ENCODE data around the gene ZNF584.

DNA sequence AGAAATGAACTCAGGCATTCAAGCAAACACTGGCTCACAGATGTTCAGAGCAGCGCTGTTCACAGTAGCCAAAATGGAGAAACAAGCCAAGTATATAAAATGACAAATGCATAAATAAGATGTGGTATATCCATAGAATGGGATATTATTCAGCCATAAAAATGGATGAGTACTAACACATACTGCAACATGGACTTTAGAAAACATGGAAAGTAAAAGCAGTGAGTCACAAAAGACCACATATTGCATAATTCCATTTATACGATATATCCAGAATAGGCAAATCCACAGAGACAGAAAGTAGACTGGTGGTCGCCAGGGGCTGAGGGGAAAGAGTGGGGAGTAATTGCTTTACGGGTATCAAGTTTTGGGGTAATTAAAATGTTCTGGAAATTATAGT lies 34.2 kb upstream of the ZNF584 start:
- TF ChIP-seq, protein P1, sequence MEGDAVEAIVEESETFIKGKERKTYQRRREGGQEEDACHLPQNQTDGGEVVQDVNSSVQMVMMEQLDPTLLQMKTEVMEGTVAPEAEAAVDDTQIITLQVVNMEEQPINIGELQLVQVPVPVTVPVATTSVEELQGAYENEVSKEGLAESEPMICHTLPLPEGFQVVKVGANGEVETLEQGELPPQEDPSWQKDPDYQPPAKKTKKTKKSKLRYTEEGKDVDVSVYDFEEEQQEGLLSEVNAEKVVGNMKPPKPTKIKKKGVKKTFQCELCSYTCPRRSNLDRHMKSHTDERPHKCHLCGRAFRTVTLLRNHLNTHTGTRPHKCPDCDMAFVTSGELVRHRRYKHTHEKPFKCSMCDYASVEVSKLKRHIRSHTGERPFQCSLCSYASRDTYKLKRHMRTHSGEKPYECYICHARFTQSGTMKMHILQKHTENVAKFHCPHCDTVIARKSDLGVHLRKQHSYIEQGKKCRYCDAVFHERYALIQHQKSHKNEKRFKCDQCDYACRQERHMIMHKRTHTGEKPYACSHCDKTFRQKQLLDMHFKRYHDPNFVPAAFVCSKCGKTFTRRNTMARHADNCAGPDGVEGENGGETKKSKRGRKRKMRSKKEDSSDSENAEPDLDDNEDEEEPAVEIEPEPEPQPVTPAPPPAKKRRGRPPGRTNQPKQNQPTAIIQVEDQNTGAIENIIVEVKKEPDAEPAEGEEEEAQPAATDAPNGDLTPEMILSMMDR (tag by site-specific recombination; IDR thresholded peaks at IDR 0.05) = no peak
- TF ChIP-seq ZNF558 (tag by site-specific recombination; IDR thresholded peaks at IDR 0.05) (no peak), ZNF529 (tag by site-specific recombination; IDR thresholded peaks at IDR 0.05; ENCODE audit: insufficient replicate concordance) (no peak), ZNF629 (tag by site-specific recombination; IDR thresholded peaks at IDR 0.05) (no peak), ZNF138 (tag by site-specific recombination; IDR thresholded peaks at IDR 0.05; ENCODE audit: borderline replicate concordance) (no peak), MZF1 (tag by site-specific recombination; IDR thresholded peaks at IDR 0.05; ENCODE audit: borderline replicate concordance) (no peak), ZNF311 (tag by site-specific recombination; IDR thresholded peaks at IDR 0.05; ENCODE audit: borderline replicate concordance) (no peak), ZNF146 (tag by site-specific recombination; IDR thresholded peaks at IDR 0.05) (no peak), ZBTB1 (tag by site-specific recombination; IDR thresholded peaks at IDR 0.05) (no peak)
- TF ChIP-seq, protein P2, sequence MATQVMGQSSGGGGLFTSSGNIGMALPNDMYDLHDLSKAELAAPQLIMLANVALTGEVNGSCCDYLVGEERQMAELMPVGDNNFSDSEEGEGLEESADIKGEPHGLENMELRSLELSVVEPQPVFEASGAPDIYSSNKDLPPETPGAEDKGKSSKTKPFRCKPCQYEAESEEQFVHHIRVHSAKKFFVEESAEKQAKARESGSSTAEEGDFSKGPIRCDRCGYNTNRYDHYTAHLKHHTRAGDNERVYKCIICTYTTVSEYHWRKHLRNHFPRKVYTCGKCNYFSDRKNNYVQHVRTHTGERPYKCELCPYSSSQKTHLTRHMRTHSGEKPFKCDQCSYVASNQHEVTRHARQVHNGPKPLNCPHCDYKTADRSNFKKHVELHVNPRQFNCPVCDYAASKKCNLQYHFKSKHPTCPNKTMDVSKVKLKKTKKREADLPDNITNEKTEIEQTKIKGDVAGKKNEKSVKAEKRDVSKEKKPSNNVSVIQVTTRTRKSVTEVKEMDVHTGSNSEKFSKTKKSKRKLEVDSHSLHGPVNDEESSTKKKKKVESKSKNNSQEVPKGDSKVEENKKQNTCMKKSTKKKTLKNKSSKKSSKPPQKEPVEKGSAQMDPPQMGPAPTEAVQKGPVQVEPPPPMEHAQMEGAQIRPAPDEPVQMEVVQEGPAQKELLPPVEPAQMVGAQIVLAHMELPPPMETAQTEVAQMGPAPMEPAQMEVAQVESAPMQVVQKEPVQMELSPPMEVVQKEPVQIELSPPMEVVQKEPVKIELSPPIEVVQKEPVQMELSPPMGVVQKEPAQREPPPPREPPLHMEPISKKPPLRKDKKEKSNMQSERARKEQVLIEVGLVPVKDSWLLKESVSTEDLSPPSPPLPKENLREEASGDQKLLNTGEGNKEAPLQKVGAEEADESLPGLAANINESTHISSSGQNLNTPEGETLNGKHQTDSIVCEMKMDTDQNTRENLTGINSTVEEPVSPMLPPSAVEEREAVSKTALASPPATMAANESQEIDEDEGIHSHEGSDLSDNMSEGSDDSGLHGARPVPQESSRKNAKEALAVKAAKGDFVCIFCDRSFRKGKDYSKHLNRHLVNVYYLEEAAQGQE (tag by site-specific recombination; IDR thresholded peaks at IDR 0.05) = no peak
- TF ChIP-seq, protein P3, sequence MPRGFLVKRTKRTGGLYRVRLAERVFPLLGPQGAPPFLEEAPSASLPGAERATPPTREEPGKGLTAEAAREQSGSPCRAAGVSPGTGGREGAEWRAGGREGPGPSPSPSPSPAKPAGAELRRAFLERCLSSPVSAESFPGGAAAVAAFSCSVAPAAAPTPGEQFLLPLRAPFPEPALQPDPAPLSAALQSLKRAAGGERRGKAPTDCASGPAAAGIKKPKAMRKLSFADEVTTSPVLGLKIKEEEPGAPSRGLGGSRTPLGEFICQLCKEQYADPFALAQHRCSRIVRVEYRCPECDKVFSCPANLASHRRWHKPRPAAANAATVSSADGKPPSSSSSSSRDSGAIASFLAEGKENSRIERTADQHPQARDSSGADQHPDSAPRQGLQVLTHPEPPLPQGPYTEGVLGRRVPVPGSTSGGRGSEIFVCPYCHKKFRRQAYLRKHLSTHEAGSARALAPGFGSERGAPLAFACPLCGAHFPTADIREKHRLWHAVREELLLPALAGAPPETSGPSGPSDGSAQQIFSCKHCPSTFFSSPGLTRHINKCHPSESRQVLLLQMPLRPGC (tag by site-specific recombination; IDR thresholded peaks at IDR 0.05) = no peak
- TF ChIP-seq, protein P4, sequence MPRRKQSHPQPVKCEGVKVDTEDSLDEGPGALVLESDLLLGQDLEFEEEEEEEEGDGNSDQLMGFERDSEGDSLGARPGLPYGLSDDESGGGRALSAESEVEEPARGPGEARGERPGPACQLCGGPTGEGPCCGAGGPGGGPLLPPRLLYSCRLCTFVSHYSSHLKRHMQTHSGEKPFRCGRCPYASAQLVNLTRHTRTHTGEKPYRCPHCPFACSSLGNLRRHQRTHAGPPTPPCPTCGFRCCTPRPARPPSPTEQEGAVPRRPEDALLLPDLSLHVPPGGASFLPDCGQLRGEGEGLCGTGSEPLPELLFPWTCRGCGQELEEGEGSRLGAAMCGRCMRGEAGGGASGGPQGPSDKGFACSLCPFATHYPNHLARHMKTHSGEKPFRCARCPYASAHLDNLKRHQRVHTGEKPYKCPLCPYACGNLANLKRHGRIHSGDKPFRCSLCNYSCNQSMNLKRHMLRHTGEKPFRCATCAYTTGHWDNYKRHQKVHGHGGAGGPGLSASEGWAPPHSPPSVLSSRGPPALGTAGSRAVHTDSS (tag by site-specific recombination; IDR thresholded peaks at IDR 0.05) = no peak
